Naive B cell (primary cell): Measurements from ENCODE around the gene CARD8. TPM values are rescaled to one million over a fixed set of nuclear protein-coding genes. Genes with fewer than 3 reads are reported as not detected.

Experiments
- ATAC-seq, 2 donors: fragments of 150-1000 bp; cut with Tn5 transposase; 2 replicates each; pipeline ENCODE4 v1.10.0; 2021; ENCODE audit warnings: low read depth in 2 of 2, mild to moderate bottlenecking in 2 of 2, moderate library complexity in 2 of 2
- DNase-seq: peaks from one replicate; pipeline ENCODE4 v3.0.0; 2022
- H3K27ac Mint-ChIP-seq, 6 donors: one replicate each; pipeline ENCODE4 v1.8.0; 2020 to 2022; ENCODE audit warnings: mild to moderate bottlenecking in 6 of 6, mixed read lengths in 6 of 6, moderate library complexity in 5 of 6, inconsistent platforms in 2 of 6
- H3K27me3 Mint-ChIP-seq, 3 donors: one replicate each; pipeline ENCODE4 v1.8.0; 2021 to 2022; ENCODE audit warnings: mixed read lengths in 3 of 3, mild to moderate bottlenecking in 1 of 3
- H3K36me3 Mint-ChIP-seq, 2 donors: one replicate each; pipeline ENCODE4 v1.8.0; 2020 to 2022; ENCODE audit warnings: mixed read lengths in 2 of 2, inconsistent platforms in 1 of 2, mild to moderate bottlenecking in 1 of 2
- H3K4me1 Mint-ChIP-seq, 3 donors: one replicate each; pipeline ENCODE4 v1.8.0; 2020 to 2022; ENCODE audit warnings: mixed read lengths in 3 of 3, inconsistent platforms in 1 of 3, mild to moderate bottlenecking in 1 of 3, moderate library complexity in 1 of 3
- H3K4me3 Mint-ChIP-seq, 8 donors: one replicate each; pipeline ENCODE4 v1.8.0; 2020 to 2022; ENCODE audit warnings: mild to moderate bottlenecking in 8 of 8, mixed read lengths in 8 of 8, moderate library complexity in 8 of 8, inconsistent platforms in 2 of 8
- H3K9me3 Mint-ChIP-seq, 7 donors: one replicate each; pipeline ENCODE4 v1.8.0; 2020 to 2022; ENCODE audit warnings: mixed read lengths in 7 of 7, mild to moderate bottlenecking in 5 of 7, inconsistent platforms in 2 of 7, moderate library complexity in 1 of 7
- polyA plus RNA-seq, 6 donors: library from polyadenylated mRNA; unstranded; fragments of 300-500 nt; fragmentation: Illumina TruSeq; gene quantifications; one replicate each; pipeline ENCODE4 v1.2.3, GENCODE V29; 2021; ENCODE audit warnings: low read depth in 6 of 6

Gene CARD8
- polyA plus RNA-seq, 6 donors from 2014 or later, result 80.9 to 113 (median 92.0) TPM

GRCh38 chr19:48194041-48194843, 61.5 kb downstream of the CARD8 start:
- peaks cover 7 to 13% (median 12%) of the 10 kb centered on the region in 3 donors for H3K4me1 Mint-ChIP-seq
- no peak for DNase-seq
- no peak for ATAC-seq
- no peaks in the 10 kb centered on the region for H3K36me3 Mint-ChIP-seq
- no peaks in the 10 kb centered on the region for H3K27me3 Mint-ChIP-seq
- no peaks in the 10 kb centered on the region for H3K9me3 Mint-ChIP-seq
- H3K27ac Mint-ChIP-seq, result peak overlapping the region in 1 of 6 donors; percentile 59
- no peak overlapping the region for H3K4me3 Mint-ChIP-seq

- peaks cover 7 to 13% (median 12%) of the 10 kb centered on the region in 3 donors for H3K4me1 Mint-ChIP-seq
- no peak overlapping the region for H3K4me3 Mint-ChIP-seq
- no peaks in the 10 kb centered on the region for H3K9me3 Mint-ChIP-seq
- DNase-seq, result no peak
- no peaks in the 10 kb centered on the region for H3K36me3 Mint-ChIP-seq
- H3K27me3 Mint-ChIP-seq, result no peaks in the 10 kb centered on the region
- no peak overlapping the region for H3K27ac Mint-ChIP-seq
- ATAC-seq, result no peak
Observed at GRCh38 chr19:48192750-48193149, 63.0 kb downstream of the CARD8 start.

- Mint-ChIP-seq H3K36me3 (no peaks in the 10 kb centered on the region), H3K4me1 (peaks cover 15 to 19% (median 16%) of the 10 kb centered on the region in 3 donors), H3K27me3 (no peaks in the 10 kb centered on the region), H3K4me3 (no peak overlapping the region), H3K27ac (no peak overlapping the region), H3K9me3 (no peaks in the 10 kb centered on the region)
- no peak for DNase-seq
- ATAC-seq, result no peak
Observed at GRCh38 chr19:48190885-48191284, 64.8 kb downstream of the CARD8 start.

GRCh38 chr19:48190288-48190884, 65.3 kb downstream of the CARD8 start:
- DNase-seq (peak; percentile 16), ATAC-seq (peak; percentile 73 to 78)
- Mint-ChIP-seq H3K4me3 (no peak overlapping the region), H3K36me3 (no peaks in the 10 kb centered on the region), H3K27ac (no peak overlapping the region), H3K4me1 (peaks cover 11 to 20% (median 14%) of the 10 kb centered on the region in 3 donors), H3K27me3 (no peaks in the 10 kb centered on the region), H3K9me3 (no peaks in the 10 kb centered on the region)

GRCh38 chr19:48186541-48186991, 69.1 kb downstream of the CARD8 start:
- Mint-ChIP-seq H3K27ac (peak overlapping the region in 5 of 6 donors; percentile 27 to 89 (median 72)), H3K9me3 (peaks cover 0 to 6% (median 2%) of the 10 kb centered on the region in 7 donors), H3K36me3 (peaks cover under 1 to 3% of the 10 kb centered on the region in 2 donors), H3K4me3 (peak overlapping the region in 7 of 8 donors; percentile 49 to 86 (median 66)), H3K4me1 (peaks cover 9 to 23% (median 14%) of the 10 kb centered on the region in 3 donors), H3K27me3 (no peaks in the 10 kb centered on the region)
- ATAC-seq, result peak; percentile 31 to 66
- peak; percentile 17 for DNase-seq

- no peaks in the 10 kb centered on the region for H3K27me3 Mint-ChIP-seq
- peak overlapping the region in 5 of 6 donors; percentile 27 to 89 (median 72) for H3K27ac Mint-ChIP-seq
- peak overlapping the region in 7 of 8 donors; percentile 16 to 86 (median 66) for H3K4me3 Mint-ChIP-seq
- no peak for DNase-seq
- H3K4me1 Mint-ChIP-seq, result peaks cover 9 to 23% (median 14%) of the 10 kb centered on the region in 3 donors
- peak in 1 of 2 donors; percentile 42 for ATAC-seq
- peaks cover 0 to 11% (median 7%) of the 10 kb centered on the region in 7 donors for H3K9me3 Mint-ChIP-seq
- H3K36me3 Mint-ChIP-seq, result peaks cover 6 to 9% of the 10 kb centered on the region in 2 donors
Observed at GRCh38 chr19:48186015-48186414, 69.7 kb downstream of the CARD8 start.

- no peak for DNase-seq
- ATAC-seq, result no peak
- H3K27me3 Mint-ChIP-seq, result no peaks in the 10 kb centered on the region
- H3K9me3 Mint-ChIP-seq, result peaks cover 0 to 13% (median 7%) of the 10 kb centered on the region in 7 donors
- H3K36me3 Mint-ChIP-seq, result peaks cover 7 to 9% of the 10 kb centered on the region in 2 donors
- H3K4me3 Mint-ChIP-seq, result no peak overlapping the region
- H3K27ac Mint-ChIP-seq, result no peak overlapping the region
- H3K4me1 Mint-ChIP-seq, result peaks cover 9 to 23% (median 11%) of the 10 kb centered on the region in 3 donors
Observed at GRCh38 chr19:48183356-48183755, 72.4 kb downstream of the CARD8 start.

- H3K9me3 Mint-ChIP-seq, result peaks cover 0 to 13% (median 7%) of the 10 kb centered on the region in 7 donors
- DNase-seq (no peak), ATAC-seq (no peak)
- H3K4me3 Mint-ChIP-seq, result no peak overlapping the region
- no peak overlapping the region for H3K27ac Mint-ChIP-seq
- H3K36me3 Mint-ChIP-seq, result peaks cover 7 to 9% of the 10 kb centered on the region in 2 donors
- H3K27me3 Mint-ChIP-seq, result no peaks in the 10 kb centered on the region
- peaks cover 9 to 23% (median 11%) of the 10 kb centered on the region in 3 donors for H3K4me1 Mint-ChIP-seq
Observed at GRCh38 chr19:48182434-48182833, 73.3 kb downstream of the CARD8 start.

- Mint-ChIP-seq H3K4me1 (peaks cover 12 to 18% (median 13%) of the 10 kb centered on the region in 3 donors), H3K27ac (no peak overlapping the region), H3K9me3 (peaks cover 0 to 13% (median 7%) of the 10 kb centered on the region in 7 donors), H3K4me3 (no peak overlapping the region), H3K27me3 (no peaks in the 10 kb centered on the region), H3K36me3 (peaks cover 7 to 14% of the 10 kb centered on the region in 2 donors)
- ATAC-seq (no peak), DNase-seq (no peak)
Observed at GRCh38 chr19:48181505-48181904, 74.2 kb downstream of the CARD8 start.

GRCh38 chr19:48176226-48176625, 79.5 kb downstream of the CARD8 start:
- H3K4me3 Mint-ChIP-seq, result no peak overlapping the region
- no peak overlapping the region for H3K27ac Mint-ChIP-seq
- H3K9me3 Mint-ChIP-seq, result peaks cover 0 to 4% (median under 1%) of the 10 kb centered on the region in 7 donors
- no peaks in the 10 kb centered on the region for H3K27me3 Mint-ChIP-seq
- DNase-seq (no peak), ATAC-seq (no peak)
- peaks cover 12 to 22% of the 10 kb centered on the region in 2 donors for H3K36me3 Mint-ChIP-seq
- H3K4me1 Mint-ChIP-seq, result peaks cover 3 to 24% (median 15%) of the 10 kb centered on the region in 3 donors

- Mint-ChIP-seq H3K9me3 (no peaks in the 10 kb centered on the region), H3K4me3 (no peak overlapping the region), H3K36me3 (peaks cover 9 to 23% of the 10 kb centered on the region in 2 donors), H3K4me1 (peaks cover 9 to 29% (median 21%) of the 10 kb centered on the region in 3 donors), H3K27me3 (no peaks in the 10 kb centered on the region), H3K27ac (peak overlapping the region in 1 of 6 donors; percentile 30)
- no peak for DNase-seq
- no peak for ATAC-seq
Observed at GRCh38 chr19:48175578-48175977, 80.1 kb downstream of the CARD8 start.

- Mint-ChIP-seq H3K27me3 (no peaks in the 10 kb centered on the region), H3K27ac (peak overlapping the region in 3 of 6 donors; percentile 30 to 43 (median 37)), H3K9me3 (no peaks in the 10 kb centered on the region), H3K4me3 (peak overlapping the region in 2 of 8 donors; percentile 2 to 63), H3K36me3 (peaks cover 9 to 23% of the 10 kb centered on the region in 2 donors), H3K4me1 (peaks cover 13 to 37% (median 31%) of the 10 kb centered on the region in 3 donors)
- DNase-seq (no peak), ATAC-seq (no peak)
Observed at GRCh38 chr19:48174445-48175030, 81.2 kb downstream of the CARD8 start.

- Mint-ChIP-seq H3K27ac (no peak overlapping the region), H3K9me3 (no peaks in the 10 kb centered on the region), H3K36me3 (peaks cover 4 to 23% of the 10 kb centered on the region in 2 donors), H3K27me3 (no peaks in the 10 kb centered on the region), H3K4me1 (peaks cover 21 to 40% (median 33%) of the 10 kb centered on the region in 3 donors), H3K4me3 (peak overlapping the region; percentile 90 to 99 (median 98))
- ATAC-seq (no peak), DNase-seq (no peak)
Observed at GRCh38 chr19:48171710-48172109, 84.0 kb downstream of the CARD8 start.
